BJ (cell line): Measurements from ENCODE around the gene CSF2. TPM values are rescaled to one million over a fixed set of nuclear protein-coding genes. Genes with fewer than 3 reads are reported as not detected.

Experiments used
- CTCF ChIA-PET: fragments of 350-600 bp; formaldehyde crosslinking; extraction: SDS; loops from one replicate; lab custom pipeline; 2021; ENCODE audit warnings: antibody characterized with exemption, inconsistent platforms; lab: Yijun Ruan, JAX
- POLR2A ChIA-PET: fragments of 300-600 bp; sonication (Branson Sonifier 250); formaldehyde crosslinking; extraction: SDS; loops from one replicate; lab custom pipeline; 2021; ENCODE audit warnings: antibody characterized with exemption; lab: Charles Lee
- DNase-seq: peaks from one replicate; pipeline ENCODE4 v3.0.0-alpha.2; 2011; ENCODE audit warnings: low read depth
- H3K27me3 ChIP-seq: 2 replicates; pipeline ENCODE4 v1.6.0; 2011; ENCODE audit warnings: low read length; ENCODE audit not compliant: control insufficient read depth, insufficient read depth
- H3K36me3 ChIP-seq: 2 replicates; pipeline ENCODE4 v1.5.1; 2011; ENCODE audit warnings: low read length; ENCODE audit not compliant: control insufficient read depth, insufficient read depth
- H3K4me3 ChIP-seq: 2 replicates; pipeline ENCODE4 v1.5.1; 2011; ENCODE audit warnings: low read depth, mild to moderate bottlenecking, control low read depth, low read length
- CTCF ChIP-seq: IDR thresholded peaks from 2 replicates; pipeline ENCODE4 v1.5.1; 2011; ENCODE audit warnings: low read depth, mild to moderate bottlenecking, control low read depth, inconsistent platforms, low read length, moderate library complexity; ENCODE audit not compliant: insufficient read depth
- polyA plus RNA-seq: library from polyadenylated mRNA; depleted of rRNA; stranded (reverse); fragments of >200 nt; gene quantifications from 2 replicates; pipeline ENCODE4 v1.2.3, GENCODE V29; 2011

The CSF2 gene
- polyA plus RNA-seq, 1 experiment: not detected

DNA sequence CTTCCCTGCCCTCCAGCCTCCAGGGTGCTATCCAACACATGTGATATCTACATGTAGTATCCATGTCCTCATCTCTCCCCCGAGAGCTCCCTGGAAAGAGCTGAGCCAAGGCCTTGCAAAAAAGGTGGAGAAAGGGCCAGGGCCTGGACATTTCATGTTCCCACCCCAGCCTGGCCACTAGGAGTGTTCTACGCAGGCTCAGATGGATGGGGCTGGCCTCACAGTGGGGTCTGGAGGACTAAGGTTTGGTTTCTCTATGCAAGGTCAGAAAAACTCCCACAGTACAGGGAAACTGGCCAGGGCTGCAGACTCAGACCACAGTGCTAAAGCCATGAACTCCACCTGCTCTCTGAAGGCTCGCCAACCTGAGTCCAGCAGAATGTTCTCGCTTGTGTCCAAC is 1.5 kb upstream of the CSF2 start:
- ChIA-PET POLR2A (no interaction called here), CTCF (interaction anchor here (1.0 to 3.9 kb wide), 5 partner anchors 8 to 64 kb away, joined by 3 to 32 read pairs (median 5); no protein-coding TSS in a partner anchor)
- no peak for DNase-seq
- no peaks in the 10 kb centered on the region for H3K27me3 ChIP-seq
- H3K4me3 ChIP-seq: no peak overlapping the region
- TF ChIP-seq CTCF: no peak
- H3K36me3 ChIP-seq: no peaks in the 10 kb centered on the region

DNA sequence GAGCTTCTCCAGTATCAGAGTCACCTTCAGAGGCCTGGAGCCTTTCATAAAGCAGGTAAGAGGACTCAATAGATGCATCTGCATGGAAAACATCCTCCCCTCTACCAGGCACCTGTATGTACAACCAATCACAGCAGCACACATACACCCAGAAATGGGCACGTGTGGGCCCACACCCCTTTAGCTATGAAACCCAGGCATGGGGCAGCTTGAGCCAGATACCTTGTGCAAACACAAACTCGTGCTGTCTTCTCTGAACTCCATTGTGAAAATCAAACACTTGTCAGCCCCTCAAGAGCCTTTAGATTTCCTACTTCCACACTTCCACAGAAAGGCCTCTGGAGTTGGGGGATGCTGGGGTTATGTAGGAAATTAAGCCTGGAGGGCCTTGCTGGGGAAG is 1.1 kb upstream of the CSF2 start:
- H3K36me3 ChIP-seq: no peaks in the 10 kb centered on the region
- no peak overlapping the region for H3K4me3 ChIP-seq
- POLR2A ChIA-PET: no interaction called here
- CTCF ChIA-PET: interaction anchor here (1.5 to 3.9 kb wide), 5 partner anchors 9 to 118 kb away, joined by 5 to 32 read pairs (median 7); no protein-coding TSS in a partner anchor
- DNase-seq: no peak
- H3K27me3 ChIP-seq: no peaks in the 10 kb centered on the region
- no peak for TF ChIP-seq CTCF

GRCh38 chr5:132074091-132074771 is 642 bp downstream of the CSF2 start:
- Histone ChIP-seq H3K4me3 (no peak overlapping the region), H3K36me3 (no peaks in the 10 kb centered on the region), H3K27me3 (no peaks in the 10 kb centered on the region)
- ChIA-PET POLR2A (interaction anchor here (0.7 kb wide), 1 partner anchor 8 kb away, joined by 3 read pairs; no protein-coding TSS in a partner anchor), CTCF (interaction anchor here (1.1 to 3.9 kb wide), 4 partner anchors 8 to 116 kb away, joined by 3 to 32 read pairs (median 8); no protein-coding TSS in a partner anchor)
- TF ChIP-seq CTCF: no peak
- no peak for DNase-seq

DNA sequence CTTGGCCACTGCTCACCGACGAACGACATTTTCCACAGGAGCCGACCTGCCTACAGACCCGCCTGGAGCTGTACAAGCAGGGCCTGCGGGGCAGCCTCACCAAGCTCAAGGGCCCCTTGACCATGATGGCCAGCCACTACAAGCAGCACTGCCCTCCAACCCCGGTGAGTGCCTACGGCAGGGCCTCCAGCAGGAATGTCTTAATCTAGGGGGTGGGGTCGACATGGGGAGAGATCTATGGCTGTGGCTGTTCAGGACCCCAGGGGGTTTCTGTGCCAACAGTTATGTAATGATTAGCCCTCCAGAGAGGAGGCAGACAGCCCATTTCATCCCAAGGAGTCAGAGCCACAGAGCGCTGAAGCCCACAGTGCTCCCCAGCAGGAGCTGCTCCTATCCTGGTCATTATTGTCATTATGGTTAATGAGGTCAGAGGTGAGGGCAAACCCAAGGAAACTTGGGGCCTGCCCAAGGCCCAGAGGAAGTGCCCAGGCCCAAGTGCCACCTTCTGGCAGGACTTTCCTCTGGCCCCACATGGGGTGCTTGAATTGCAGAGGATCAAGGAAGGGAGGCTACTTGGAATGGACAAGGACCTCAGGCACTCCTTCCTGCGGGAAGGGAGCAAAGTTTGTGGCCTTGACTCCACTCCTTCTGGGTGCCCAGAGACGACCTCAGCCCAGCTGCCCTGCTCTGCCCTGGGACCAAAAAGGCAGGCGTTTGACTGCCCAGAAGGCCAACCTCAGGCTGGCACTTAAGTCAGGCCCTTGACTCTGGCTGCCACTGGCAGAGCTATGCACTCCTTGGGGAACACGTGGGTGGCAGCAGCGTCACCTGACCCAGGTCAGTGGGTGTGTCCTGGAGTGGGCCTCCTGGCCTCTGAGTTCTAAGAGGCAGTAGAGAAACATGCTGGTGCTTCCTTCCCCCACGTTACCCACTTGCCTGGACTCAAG is 1.5 kb downstream of the CSF2 start:
- POLR2A ChIA-PET: no interaction called here
- CTCF ChIA-PET: interaction anchor here (2.5 to 3.9 kb wide), 3 partner anchors 11 to 115 kb away, joined by 7 to 32 read pairs (median 8); no protein-coding TSS in a partner anchor
- TF ChIP-seq CTCF: no peak
- Histone ChIP-seq H3K36me3 (no peaks in the 10 kb centered on the region), H3K4me3 (no peak overlapping the region), H3K27me3 (no peaks in the 10 kb centered on the region)
- no peak for DNase-seq

DNA sequence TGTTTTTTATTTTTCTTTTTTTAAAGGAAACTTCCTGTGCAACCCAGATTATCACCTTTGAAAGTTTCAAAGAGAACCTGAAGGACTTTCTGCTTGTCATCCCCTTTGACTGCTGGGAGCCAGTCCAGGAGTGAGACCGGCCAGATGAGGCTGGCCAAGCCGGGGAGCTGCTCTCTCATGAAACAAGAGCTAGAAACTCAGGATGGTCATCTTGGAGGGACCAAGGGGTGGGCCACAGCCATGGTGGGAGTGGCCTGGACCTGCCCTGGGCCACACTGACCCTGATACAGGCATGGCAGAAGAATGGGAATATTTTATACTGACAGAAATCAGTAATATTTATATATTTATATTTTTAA is 2.1 kb downstream of the CSF2 start:
- Histone ChIP-seq H3K36me3 (no peaks in the 10 kb centered on the region), H3K4me3 (no peak overlapping the region), H3K27me3 (no peaks in the 10 kb centered on the region)
- no peak for TF ChIP-seq CTCF
- ChIA-PET CTCF (interaction anchor here (3.9 kb wide), 1 partner anchor 12 kb away, joined by 32 read pairs; no protein-coding TSS in a partner anchor), POLR2A (no interaction called here)
- DNase-seq: no peak
